ENCODE results near the gene FBXL7. TPM values are rescaled to one million over a fixed set of nuclear protein-coding genes. Genes with fewer than 3 reads are reported as not detected.

Gene FBXL7
- total RNA-seq, 4 donors from 2014 or later = 2.1 to 25.6 (median 6.5) TPM

- H3K36me3 ChIP-seq = no peaks in the 10 kb centered on the region
- TF ChIP-seq POLR2A (IDR thresholded peaks at IDR 0.05) = no peak
- no peaks in the 10 kb centered on the region for H3K4me1 ChIP-seq
- no peak overlapping the region for H3K27ac ChIP-seq
- H3K27me3 ChIP-seq = no peaks in the 10 kb centered on the region
- no peak overlapping the region for H3K4me3 ChIP-seq
- no peak for DNase-seq
- H3K9me3 ChIP-seq = no peaks in the 10 kb centered on the region
These were observed 60.4 kb downstream of the FBXL7 start for GRCh38 chr5:15560421-15560820.

- no peak for TF ChIP-seq POLR2A (IDR thresholded peaks at IDR 0.05)
- TF ChIP-seq CTCF (IDR thresholded peaks at IDR 0.05) = no peak
- DNase-seq = no peak
These were observed 64.5 kb downstream of the FBXL7 start for GRCh38 chr5:15564523-15564922.

DNA sequence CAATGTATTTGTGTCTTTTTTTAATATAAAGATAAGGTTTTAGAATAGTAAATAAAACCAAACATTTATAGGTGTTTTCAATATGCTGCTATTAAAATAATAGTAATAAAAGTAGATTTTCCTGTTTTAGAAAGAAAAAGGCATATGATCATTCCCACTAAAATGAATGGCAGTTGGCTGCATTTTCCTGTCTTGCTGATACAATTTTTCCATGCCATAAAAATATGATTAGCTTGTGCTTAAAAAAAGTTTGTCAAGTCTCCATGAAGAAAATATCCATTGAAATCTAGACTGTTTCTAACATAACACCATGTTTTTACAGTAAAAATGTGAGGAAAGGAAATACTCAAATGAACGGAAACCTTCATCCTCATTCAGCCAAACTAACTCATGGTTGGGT lies 65.0 kb downstream of the FBXL7 start:
- H3K36me3 ChIP-seq = no peaks in the 10 kb centered on the region
- TF ChIP-seq CTCF (IDR thresholded peaks at IDR 0.05) (no peak), POLR2A (IDR thresholded peaks at IDR 0.05) (no peak)
- H3K27ac ChIP-seq = no peak overlapping the region

More at GRCh38 chr5:15564523-15564922, 64.5 kb downstream of the FBXL7 start:
- no peaks in the 10 kb centered on the region for H3K4me1 ChIP-seq
- H3K27me3 ChIP-seq = no peaks in the 10 kb centered on the region
- no peaks in the 10 kb centered on the region for H3K9me3 ChIP-seq
- H3K27ac ChIP-seq = no peak overlapping the region
- H3K4me3 ChIP-seq = no peak overlapping the region
- H3K36me3 ChIP-seq = no peaks in the 10 kb centered on the region

DNA sequence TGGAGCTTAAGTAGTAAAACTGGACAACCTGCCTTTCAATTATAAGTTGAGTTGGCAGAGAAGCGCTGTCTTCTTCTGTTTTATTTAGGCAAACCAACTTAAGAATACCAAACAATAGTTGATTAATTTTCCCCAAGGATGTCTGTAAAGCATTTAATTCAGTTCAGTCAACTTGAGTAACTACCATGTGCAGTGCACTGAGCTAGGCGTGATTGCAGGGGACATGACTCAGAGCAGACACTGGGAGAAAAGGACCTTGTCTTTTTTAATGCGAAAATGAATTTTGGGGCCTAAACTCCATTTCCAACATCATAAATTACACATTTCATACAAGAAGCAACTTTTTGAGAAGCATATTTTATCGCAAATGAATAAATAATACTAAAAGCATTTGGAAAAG lies 66.3 kb downstream of the FBXL7 start:
- TF ChIP-seq POLR2A (IDR thresholded peaks at IDR 0.05) (no peak), CTCF (IDR thresholded peaks at IDR 0.05) (no peak)
- Histone ChIP-seq H3K4me3 (no peak overlapping the region), H3K27me3 (no peaks in the 10 kb centered on the region), H3K4me1 (no peaks in the 10 kb centered on the region), H3K9me3 (no peaks in the 10 kb centered on the region), H3K36me3 (no peaks in the 10 kb centered on the region), H3K27ac (no peak overlapping the region)
- no peak for DNase-seq

More for the DNA sequence above, 65.0 kb downstream of the FBXL7 start:
- Histone ChIP-seq H3K9me3 (no peaks in the 10 kb centered on the region), H3K4me1 (no peaks in the 10 kb centered on the region), H3K4me3 (no peak overlapping the region), H3K27me3 (no peaks in the 10 kb centered on the region)
- no peak for DNase-seq

- no peak overlapping the region for H3K27ac ChIP-seq
- no peaks in the 10 kb centered on the region for H3K36me3 ChIP-seq
- H3K27me3 ChIP-seq = no peaks in the 10 kb centered on the region
- no peak for DNase-seq
- TF ChIP-seq CTCF (IDR thresholded peaks at IDR 0.05) (no peak), POLR2A (IDR thresholded peaks at IDR 0.05) (no peak)
- no peak overlapping the region for H3K4me3 ChIP-seq
- H3K4me1 ChIP-seq = no peaks in the 10 kb centered on the region
- no peaks in the 10 kb centered on the region for H3K9me3 ChIP-seq
These were observed 66.8 kb downstream of the FBXL7 start for GRCh38 chr5:15566789-15567188.

DNA sequence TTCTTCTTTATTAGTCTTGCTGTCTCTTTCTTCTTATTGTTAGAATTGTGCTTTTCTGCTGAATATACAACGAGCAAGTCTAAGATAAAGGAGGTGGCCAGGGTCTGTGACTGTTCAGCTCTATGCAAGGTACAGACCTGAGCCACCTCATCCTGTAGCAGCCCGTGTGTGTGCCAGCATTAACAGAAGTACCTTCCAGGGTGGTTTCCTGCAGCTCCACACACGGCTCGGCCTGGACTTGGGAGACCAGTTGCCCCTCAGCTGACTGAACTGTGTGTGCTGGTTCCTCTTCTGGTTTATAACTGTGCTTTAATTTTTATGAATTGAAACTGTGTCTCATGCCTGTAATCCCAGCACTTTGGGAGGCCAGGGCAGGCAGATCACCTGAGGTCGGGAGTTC lies 70.5 kb downstream of the FBXL7 start:
- no peak overlapping the region for H3K27ac ChIP-seq
- DNase-seq = no peak
- no peaks in the 10 kb centered on the region for H3K27me3 ChIP-seq
- TF ChIP-seq CTCF (IDR thresholded peaks at IDR 0.05) (no peak), POLR2A (IDR thresholded peaks at IDR 0.05) (no peak)
- H3K36me3 ChIP-seq = no peaks in the 10 kb centered on the region
- no peaks in the 10 kb centered on the region for H3K9me3 ChIP-seq
- peaks cover 0 to 3% (median 0%) of the 10 kb centered on the region in 4 donors for H3K4me1 ChIP-seq
- H3K4me3 ChIP-seq = no peak overlapping the region
